NCI-H748 (cell line): ENCODE results near the gene TRIM46.
"Not testable (repeated sequence)": the region's sequence is repeated elsewhere in the genome, so short reads cannot be mapped to it uniquely, and the experiment has no call there.

Source experiments
- DNase-seq: peaks from one replicate; lab custom pipeline; 2025; ENCODE audit not compliant: unreplicated experiment; lab: John Stamatoyannopoulos, UW

TRIM46 gene

DNA sequence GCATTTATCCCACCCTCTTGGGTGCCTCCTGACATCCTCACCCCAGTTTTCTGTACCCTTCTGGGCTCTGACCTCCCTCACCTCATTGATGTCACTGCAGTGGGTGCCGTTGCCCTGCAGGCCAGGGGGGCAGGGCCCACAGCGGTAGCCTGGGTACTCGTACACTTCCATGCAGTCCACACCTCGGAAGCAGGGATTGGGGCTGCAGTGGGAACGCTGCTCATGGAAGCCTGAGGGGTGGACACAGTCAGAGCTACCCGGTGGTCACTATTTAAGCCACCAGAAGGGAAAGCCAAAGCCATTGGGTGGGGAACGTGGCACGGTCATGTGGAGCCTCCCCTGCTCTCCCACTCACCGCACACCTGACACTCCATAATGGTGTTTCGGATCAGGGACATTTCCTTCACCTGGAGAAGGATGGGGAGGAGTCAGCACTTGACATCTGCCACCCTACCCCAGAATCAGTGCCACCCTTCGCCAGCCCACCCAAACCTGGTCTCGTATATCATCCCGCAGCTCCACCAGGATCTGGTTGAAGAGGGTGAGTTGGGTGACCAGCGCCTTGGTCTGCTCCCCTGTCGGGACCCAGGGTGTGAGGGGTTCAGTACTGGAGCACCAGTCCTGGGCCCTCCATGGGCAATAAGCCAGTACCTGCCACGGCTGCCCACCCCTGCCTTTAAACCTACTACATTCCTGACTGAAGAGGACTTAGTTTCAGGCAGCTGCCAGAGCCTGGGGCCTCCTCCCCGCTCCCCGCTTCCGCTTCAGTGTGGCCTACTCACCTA is 29.3 kb downstream of the TRIM46 start:
- DNase-seq, result no peak

GRCh38 chr1:155205035-155205434 is 31.4 kb downstream of the TRIM46 start:
- no peak for DNase-seq

DNA sequence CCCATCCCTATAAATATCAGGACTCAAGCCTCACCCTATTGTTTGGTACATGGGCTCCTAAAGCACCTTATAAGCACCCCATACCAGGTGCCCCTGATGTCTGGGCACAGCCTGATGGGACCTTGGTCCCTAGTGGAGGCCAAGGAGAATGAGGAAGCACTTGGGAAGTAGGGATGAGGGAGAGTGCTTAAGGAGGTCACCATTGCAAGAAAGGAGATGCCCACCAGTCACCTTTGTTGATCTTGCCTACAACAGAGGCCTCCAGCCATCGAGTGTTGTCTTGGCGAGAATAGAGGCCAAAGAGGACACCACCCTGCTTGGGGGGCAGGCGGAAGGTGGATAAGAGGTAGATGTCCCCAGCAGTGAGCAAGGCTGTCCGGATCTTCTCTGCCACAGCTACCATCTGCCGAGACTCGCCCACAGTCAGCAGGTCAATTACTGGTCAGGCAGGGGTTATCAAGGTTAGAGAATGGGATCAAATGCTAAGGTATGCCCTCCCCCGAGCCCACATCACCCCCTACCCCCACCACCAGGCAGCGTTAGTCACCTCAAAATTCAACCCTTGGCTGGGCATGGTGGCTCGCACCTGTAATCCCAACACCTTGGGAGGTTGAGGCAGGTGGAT is 32.4 kb downstream of the TRIM46 start:
- no peak for DNase-seq

- peak; percentile 87 for DNase-seq
These were observed 33.5 kb downstream of the TRIM46 start for GRCh38 chr1:155206891-155207805.

GRCh38 chr1:155207806-155208540 is 34.3 kb downstream of the TRIM46 start, which contains the start of gene THBS3:
TSS of gene THBS3 (minus strand) at chr1:155207897. CDS start at chr1:155207876, 21 bp downstream.
- peak; percentile 77 for DNase-seq

- peak; percentile 92 for DNase-seq
These were observed 35.1 kb downstream of the TRIM46 start, which contains the start of gene MTX1 for GRCh38 chr1:155208541-155209311. TSS of gene MTX1 (plus strand) at chr1:155208695. CDS start at chr1:155208805, 110 bp downstream.

DNA sequence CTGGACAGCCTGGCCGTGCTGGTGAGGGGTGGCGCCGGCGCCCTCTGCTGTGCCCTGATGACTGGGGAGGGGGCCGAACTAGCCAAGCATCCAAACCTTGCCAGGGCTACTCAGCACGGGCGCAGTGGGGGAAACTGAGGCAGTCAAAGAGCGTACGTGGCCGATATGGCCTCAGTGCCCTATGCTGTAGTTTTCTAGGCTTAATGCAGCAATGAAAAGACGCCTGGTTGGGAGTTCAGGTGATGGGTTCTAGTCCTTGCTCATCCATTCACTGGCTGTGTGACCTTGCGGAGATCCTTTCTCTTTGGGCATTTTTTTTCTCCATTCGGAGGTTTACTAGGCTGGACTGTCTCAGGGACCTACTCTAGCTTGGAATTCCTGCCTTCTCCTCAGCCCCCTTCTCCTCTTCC is 35.7 kb downstream of the TRIM46 start:
- DNase-seq, result no peak

- DNase-seq, result no peak
These were observed 36.9 kb downstream of the TRIM46 start for GRCh38 chr1:155210314-155211104.

- DNase-seq, result not testable (repeated sequence)
These were observed 37.9 kb downstream of the TRIM46 start for GRCh38 chr1:155211381-155212050.

GRCh38 chr1:155212051-155212440 is 38.4 kb downstream of the TRIM46 start:
- not testable (repeated sequence) for DNase-seq

GRCh38 chr1:155214702-155215101 is 41.1 kb downstream of the TRIM46 start:
- DNase-seq, result not testable (repeated sequence)

GRCh38 chr1:155218854-155219591 is 45.4 kb downstream of the TRIM46 start:
- DNase-seq, result peak; percentile 85

GRCh38 chr1:155219592-155220031 is 46.0 kb downstream of the TRIM46 start:
- peak; percentile 50 for DNase-seq

GRCh38 chr1:155220211-155220965 is 46.7 kb downstream of the TRIM46 start:
- DNase-seq, result not testable (repeated sequence)

DNA sequence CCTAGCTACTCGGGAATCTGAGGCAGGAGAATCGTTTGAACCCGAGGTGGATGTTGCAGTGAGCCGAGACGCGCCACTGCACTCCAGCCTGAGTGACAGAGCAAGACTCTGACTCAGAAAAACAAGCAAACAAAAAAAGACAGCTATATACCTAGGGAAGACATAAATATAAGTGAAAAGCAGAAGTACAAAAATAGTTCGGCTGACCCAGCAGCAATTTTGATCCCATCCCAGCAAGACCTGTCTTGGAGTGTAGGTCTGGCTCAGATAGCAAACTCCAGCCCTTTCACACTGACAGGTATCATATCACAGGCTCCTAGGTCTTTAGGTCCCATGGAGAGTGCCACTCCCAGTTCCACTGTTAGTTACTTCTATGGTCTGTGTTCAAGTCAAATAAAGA is 49.4 kb downstream of the TRIM46 start:
- DNase-seq, result no peak

GRCh38 chr1:155225404-155225759 is 51.7 kb downstream of the TRIM46 start:
- DNase-seq, result not testable (repeated sequence)
